ENCODE results near the gene CACNA2D4. TPM values are rescaled to one million over a fixed set of nuclear protein-coding genes. Genes with fewer than 3 reads are reported as not detected.

CACNA2D4 gene
- total and polyA plus RNA-seq, 8 donors: 0.60 to 3.1 (median 2.0) TPM

- TF ChIP-seq CTCF (IDR thresholded peaks at IDR 0.05): no peak
- WGBS, 2 donors: 36 to 44% methylated on average over 21 of the region's 21 CpGs
- peaks cover 0 to 4% (median 0%) of the 10 kb centered on the region in 3 donors for H3K36me3 ChIP-seq
- intact Hi-C loops (cut with DNase I): loop anchor here in 2 of 3 donors (5.0 to 10.0 kb wide), 3 partner anchors 139 to 291 kb away; no protein-coding TSS in a partner anchor
- peak overlapping the region in 3 of 4 donors; percentile 4 to 34 (median 31) for H3K4me3 ChIP-seq
- no peaks in the 10 kb centered on the region for H3K9me3 ChIP-seq
- H3K4me1 ChIP-seq: peaks cover 8 to 10% (median 9%) of the 10 kb centered on the region in 3 donors
- H3K27ac ChIP-seq: peak overlapping the region; percentile 74 to 81 (median 80)
- no peak for FAIRE-seq
- no peaks in the 10 kb centered on the region for H3K27me3 ChIP-seq
- ATAC-seq: peak; percentile 76 to 88 (median 84)
- DNase-seq: peak; percentile 77 to 94 (median 88)
Measured at GRCh38 chr12:1935700-1936378, 17.4 kb upstream of the CACNA2D4 start.

- TF ChIP-seq CTCF (IDR thresholded peaks at IDR 0.05): no peak
- FAIRE-seq: no peak
- peak overlapping the region; percentile 74 to 81 (median 80) for H3K27ac ChIP-seq
- peak overlapping the region in 3 of 4 donors; percentile 4 to 34 (median 31) for H3K4me3 ChIP-seq
- no peaks in the 10 kb centered on the region for H3K9me3 ChIP-seq
- H3K4me1 ChIP-seq: peaks cover 8 to 10% (median 9%) of the 10 kb centered on the region in 3 donors
- intact Hi-C loops (cut with DNase I): loop anchor here in 2 of 3 donors (5.0 to 10.0 kb wide), 3 partner anchors 138 to 290 kb away; no protein-coding TSS in a partner anchor
- ATAC-seq: peak; percentile 3 to 30 (median 13)
- no peaks in the 10 kb centered on the region for H3K27me3 ChIP-seq
- H3K36me3 ChIP-seq: no peaks in the 10 kb centered on the region
- 40 to 47% methylated on average over 10 of the region's 10 CpGs for WGBS, 2 donors
- DNase-seq: peak in 2 of 6 donors; percentile 21 to 55
Measured at GRCh38 chr12:1935242-1935641, 16.8 kb upstream of the CACNA2D4 start.

GRCh38 chr12:1934831-1935230 lies 16.4 kb upstream of the CACNA2D4 start:
- intact Hi-C loops (cut with DNase I): loop anchor here in 2 of 3 donors (5.0 to 10.0 kb wide), 3 partner anchors 138 to 290 kb away; no protein-coding TSS in a partner anchor
- no peaks in the 10 kb centered on the region for H3K36me3 ChIP-seq
- H3K27me3 ChIP-seq: no peaks in the 10 kb centered on the region
- H3K4me3 ChIP-seq: peak overlapping the region in 1 of 4 donors; percentile 34
- ATAC-seq (no peak), DNase-seq (no peak), FAIRE-seq (no peak)
- WGBS, 2 donors: 70 to 73% methylated on average over 11 to 12 of the region's 12 CpGs
- H3K4me1 ChIP-seq: peaks cover 5 to 10% (median 8%) of the 10 kb centered on the region in 3 donors
- TF ChIP-seq CTCF (IDR thresholded peaks at IDR 0.05): no peak
- H3K9me3 ChIP-seq: no peaks in the 10 kb centered on the region
- H3K27ac ChIP-seq: no peak overlapping the region

GRCh38 chr12:1934068-1934467 lies 15.6 kb upstream of the CACNA2D4 start:
- DNase-seq: no peak
- H3K36me3 ChIP-seq: no peaks in the 10 kb centered on the region
- H3K4me3 ChIP-seq: no peak overlapping the region
- peaks cover 0 to 10% (median 8%) of the 10 kb centered on the region in 3 donors for H3K4me1 ChIP-seq
- H3K27ac ChIP-seq: no peak overlapping the region
- no peak for TF ChIP-seq CTCF (IDR thresholded peaks at IDR 0.05)
- ATAC-seq: no peak
- H3K27me3 ChIP-seq: no peaks in the 10 kb centered on the region
- 89 to 91% methylated on average over 5 of the region's 5 CpGs for WGBS, 2 donors
- FAIRE-seq: no peak
- intact Hi-C loops (cut with DNase I): loop anchor here in 2 of 3 donors (10.0 kb wide), 2 partner anchors 279 to 289 kb away; no protein-coding TSS in a partner anchor
- no peaks in the 10 kb centered on the region for H3K9me3 ChIP-seq
